Measurements from ENCODE around the gene DCST2.

DCST2 gene

DNA sequence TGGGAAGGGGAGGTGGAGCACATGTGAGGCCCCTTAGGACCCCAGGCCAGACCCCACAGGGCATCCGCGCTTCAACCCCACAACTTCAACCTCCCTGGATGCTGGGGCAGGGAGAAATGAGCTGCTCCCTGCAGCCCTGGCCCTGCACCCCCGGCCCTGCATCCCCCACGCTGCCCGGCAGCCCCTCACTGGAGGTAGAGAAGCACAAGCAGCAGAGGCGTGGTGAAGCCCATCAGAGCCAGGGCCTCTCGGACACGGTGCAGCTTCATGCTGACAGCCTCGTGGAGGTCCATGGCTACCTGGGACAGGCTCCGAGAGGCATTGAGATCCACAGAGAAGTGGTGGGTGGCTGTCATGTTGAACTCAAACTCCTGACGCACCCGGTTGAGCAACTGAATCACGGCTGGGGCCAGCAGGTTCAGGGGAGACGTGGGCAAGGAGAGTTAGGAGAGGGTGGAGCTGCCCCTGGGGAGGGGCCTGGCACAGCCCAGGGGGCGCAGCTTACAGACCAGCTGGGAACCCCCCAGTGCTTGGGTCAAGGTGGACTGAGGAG is 3.3 kb downstream of the DCST2 start:
- DNase-seq (ENCODE audit: low read depth in 2 of 2, low spot score in 1 of 2): no peak

DNA sequence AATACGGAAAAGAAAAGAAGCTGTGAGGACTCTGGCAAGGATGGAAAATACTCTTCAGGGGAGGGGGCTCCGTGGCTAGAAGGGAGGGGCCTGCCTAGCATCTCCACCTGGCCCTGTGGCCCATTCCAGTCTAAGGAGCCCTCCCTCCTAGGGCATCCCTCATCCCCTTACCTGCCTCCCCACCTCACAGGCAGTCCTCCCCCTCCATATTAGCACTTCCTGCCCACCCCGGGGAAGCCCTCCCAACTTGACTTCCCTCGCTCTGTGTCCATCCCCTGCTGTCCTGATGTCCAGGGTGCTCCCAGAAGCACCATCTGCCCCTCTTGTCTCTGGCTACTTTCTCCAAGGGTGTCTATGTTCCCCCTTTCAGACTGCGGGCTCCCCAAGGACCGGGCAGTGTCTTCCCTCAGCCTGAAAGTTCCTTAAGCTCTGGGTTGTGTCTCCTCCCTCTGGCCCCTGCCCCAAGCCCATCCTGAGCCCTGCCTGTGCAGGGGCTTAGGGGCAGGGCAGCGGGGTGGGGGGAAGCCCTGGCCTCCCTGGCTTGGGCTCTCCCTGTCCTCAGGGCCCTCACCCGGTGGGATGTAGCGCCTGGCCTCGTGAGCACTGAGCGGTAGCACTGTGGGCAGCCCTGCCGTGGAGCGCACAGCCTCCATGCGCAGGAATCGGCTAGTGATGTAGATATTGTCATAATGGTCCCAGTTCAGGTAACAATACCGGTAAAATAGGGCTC is 3.9 kb downstream of the DCST2 start:
- no peak for DNase-seq (ENCODE audit: low read depth in 2 of 2, low spot score in 1 of 2)

DNA sequence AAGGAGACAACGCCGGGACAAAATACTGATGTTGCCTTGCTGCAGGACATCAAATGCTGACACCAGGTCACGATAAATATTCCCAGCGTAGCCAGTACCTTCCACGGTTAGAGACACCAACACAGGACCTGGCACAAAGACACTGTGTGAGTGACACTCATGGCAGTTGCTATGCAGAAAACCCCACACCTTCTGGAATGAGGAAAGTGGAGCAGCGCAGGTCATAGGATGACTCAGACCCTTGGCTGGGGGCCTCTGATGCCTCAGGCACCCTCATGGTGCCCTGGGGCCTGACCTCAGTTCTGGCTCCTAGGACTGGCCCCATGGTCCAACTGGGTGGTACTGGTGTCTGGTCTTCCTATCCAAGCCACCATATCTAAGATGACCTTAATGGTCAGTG is 7.0 kb downstream of the DCST2 start:
- DNase-seq (ENCODE audit: low read depth in 2 of 2, low spot score in 1 of 2): no peak

DNA sequence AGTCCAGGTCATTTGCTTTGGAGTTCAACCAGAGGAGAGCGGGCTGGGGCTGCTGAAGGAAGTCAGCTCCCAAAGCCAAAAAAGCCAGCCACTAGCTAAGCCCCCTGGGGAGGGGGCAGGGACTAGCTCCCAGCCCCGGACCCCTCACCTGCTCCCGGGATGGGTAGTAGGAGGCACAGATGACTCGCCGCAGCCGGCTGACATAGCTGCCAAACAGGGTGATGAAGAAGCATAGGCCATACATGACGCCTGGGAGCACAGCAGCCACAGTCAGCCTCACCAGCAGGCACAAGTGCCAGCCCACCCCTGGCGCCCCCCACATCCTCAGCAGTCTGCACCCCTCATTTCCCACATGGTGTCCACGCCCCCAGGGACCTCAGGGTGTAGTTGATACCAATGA is 7.4 kb downstream of the DCST2 start:
- no peak for DNase-seq (ENCODE audit: low read depth in 2 of 2, low spot score in 1 of 2)

DNA sequence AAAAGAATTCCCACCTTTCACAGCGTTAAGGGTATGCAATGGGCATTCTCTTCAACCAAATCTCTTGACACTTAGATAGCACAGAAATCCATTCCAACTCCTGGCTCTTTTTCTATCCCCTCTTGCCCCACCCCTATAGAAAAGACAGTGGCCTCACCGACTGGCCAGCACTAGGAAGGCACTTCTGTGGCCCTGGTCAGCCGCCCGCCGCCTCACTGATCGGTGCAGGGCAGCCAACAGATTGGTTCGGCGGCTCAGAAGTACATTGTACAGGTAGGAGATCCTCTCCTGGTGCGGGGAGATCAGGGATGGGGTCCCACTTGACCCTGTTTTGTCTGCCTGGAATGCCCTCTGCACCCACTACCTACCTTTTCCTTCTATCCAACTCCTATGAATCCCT is 9.3 kb downstream of the DCST2 start:
- no peak for DNase-seq (ENCODE audit: low read depth in 2 of 2, low spot score in 1 of 2)

DNA sequence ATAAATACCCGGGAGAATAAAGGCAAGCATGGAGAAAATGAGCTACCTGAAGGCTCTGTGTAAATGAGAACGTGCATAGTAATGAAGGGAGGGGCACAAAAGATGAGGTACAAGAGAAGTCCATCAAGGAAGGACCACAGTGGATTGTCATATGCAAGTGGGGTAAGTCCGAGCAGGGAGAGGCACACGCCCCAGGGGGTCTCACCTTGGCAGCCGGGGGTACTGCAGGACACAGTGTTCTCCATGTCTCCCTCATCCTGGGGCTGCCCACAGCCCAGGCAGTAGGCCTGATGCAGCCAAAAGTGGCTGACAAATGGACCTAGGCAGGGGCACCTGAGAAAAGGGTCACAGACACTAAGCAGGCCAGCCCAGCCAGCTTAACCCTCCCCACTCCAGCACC is 10.0 kb downstream of the DCST2 start:
- DNase-seq (ENCODE audit: low read depth in 2 of 2, low spot score in 1 of 2): no peak

DNA sequence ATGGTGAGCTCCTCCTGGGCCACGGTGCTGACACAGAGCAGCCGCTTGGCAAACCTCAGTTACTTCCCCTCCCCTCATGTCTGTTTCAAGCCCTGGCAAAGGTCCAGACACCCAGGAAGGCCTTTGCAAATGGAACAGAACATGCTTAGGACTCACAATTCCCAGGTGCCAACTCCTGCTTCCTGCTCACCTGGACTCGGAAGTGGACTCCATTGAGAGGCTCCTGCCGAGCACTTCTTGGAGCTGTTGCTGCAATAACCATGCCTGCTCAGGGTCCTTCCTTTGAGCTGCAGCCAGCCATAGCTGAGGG is 10.7 kb downstream of the DCST2 start:
- DNase-seq (ENCODE audit: low read depth in 2 of 2, low spot score in 1 of 2): no peak

DNA sequence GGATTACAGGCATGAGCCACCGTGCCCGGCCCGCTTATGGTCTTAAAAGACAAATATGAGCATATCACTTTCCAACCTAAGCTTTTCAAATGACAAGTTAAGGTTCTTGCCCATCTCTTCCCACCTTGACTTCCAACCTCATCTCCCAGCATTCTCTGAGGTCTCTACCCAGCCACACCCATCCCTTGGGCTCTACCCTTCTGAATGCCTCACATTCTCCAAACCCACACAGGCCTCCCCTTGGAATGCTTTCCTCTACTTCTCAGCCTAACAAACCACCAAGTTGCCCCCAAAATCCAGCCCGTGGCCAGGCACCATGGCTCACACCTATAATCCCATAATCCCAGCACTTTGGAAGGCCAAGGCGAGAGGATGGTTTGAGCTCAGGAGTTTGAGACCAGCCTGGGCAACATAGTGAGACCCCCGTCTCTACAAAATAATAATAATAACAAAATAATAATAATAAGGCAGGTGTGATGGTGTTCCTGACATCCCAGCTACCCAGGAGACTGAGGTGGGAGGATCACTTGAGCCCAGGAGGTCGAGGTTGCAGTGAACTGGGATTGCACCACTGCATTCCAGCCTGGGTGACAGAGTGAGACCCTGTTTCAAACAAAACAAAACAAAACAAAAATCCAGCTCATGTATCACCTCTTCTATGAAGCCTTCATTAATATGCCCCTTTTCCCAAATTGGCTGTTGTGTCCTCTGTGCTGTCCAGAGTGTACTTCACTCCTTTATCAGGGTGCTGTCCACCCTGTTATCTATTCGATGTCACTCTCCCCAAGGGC is 11.2 kb downstream of the DCST2 start:
- no peak for DNase-seq (ENCODE audit: low read depth in 2 of 2, low spot score in 1 of 2)

DNA sequence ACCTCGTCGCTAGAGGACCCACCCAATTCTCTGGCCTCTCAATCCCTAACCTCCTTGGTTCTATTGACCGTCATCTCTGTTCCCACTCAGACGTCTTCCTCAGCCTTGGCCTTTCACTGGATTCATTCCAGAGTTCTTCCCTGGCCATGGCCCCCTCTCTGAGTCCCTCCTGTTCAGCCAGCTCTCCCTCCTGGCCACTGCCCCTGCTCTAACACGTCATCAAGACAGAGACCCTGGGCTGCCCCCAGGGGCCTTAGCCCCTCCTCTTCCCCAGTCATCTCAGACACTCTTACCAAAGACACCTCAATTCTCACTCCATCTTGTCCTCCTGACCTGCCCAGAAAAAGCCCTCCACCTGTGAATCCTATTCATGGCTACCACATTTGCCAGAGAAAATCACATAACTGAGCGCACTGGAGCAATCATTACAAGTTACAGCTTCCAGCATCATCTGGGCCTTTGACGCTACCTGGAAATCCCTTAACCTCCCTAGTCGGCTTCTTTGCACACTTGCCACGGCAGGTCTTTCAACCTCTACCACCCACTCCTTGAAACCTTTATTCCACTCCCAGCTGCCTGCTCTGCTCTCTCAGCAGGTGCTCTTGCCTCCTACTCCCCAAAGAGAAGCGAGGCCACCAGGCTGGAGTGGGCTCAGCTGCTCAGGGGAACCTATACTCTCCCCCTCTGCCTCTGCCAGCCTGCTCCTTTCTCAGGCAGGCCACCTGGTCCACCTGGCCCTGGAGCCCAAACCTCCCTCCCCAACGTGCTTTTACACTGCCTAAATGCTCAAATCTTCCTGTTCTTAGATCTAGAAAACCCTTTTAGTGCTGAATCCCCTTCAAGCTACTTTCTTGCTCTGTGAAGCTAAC is 14.0 kb downstream of the DCST2 start:
- DNase-seq (ENCODE audit: low read depth in 2 of 2, low spot score in 1 of 2): no peak

DNA sequence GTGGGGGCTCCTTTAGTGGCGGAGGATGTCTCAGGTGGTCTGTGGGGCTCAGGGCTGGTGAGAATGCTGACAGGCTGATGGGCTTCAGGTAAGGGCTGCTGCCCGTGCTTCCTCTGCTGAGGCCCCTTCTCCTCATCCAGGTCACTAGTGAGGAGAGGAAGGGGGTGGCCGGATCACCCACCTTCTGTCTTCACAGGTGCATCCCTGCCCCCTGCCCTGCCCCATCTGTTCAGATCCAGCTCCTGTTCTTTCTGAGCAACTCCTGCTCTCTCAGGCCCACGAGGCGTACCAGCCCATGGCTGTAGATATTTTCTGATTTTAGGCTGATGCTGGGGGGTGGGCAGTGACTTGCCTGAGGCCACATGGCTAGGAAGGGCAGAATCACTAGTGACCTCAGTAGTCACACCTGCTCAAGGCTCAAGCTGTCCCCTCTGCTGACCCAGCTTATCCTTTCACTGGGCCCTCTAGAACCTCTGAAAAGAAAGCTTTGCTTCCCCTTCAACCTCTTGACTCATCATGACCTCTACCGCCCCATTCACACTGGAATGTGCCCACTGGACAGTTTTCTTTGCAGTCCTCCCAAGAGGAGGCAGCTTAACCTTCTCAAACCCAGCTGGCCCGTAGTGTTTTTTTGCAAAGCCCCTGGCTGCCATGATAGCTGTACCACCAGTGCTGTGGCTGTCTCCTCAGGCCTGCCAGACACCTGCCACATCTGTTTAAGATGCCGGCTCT is 14.8 kb downstream of the DCST2 start:
- DNase-seq (ENCODE audit: low read depth in 2 of 2, low spot score in 1 of 2): no peak

DNA sequence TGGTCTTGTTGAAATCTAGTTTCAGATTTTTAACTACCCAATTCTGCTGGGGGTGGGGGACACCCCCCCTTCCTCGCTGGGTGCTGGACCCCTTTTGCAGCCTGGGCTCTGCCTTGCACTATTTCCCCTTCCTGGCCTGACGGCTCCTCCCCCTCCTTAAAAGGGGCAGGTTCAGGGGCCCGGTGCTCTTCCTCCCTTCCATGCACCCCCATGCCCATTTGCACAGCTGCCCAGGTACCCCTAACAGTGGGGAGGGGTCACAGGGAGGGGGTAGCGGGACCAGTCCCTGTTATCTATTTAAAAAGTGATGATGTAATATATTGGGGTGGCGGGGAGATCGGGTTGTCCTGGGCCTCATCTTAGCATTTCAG is 15.7 kb downstream of the DCST2 start:
- DNase-seq (ENCODE audit: low read depth in 2 of 2, low spot score in 1 of 2): no peak

DNA sequence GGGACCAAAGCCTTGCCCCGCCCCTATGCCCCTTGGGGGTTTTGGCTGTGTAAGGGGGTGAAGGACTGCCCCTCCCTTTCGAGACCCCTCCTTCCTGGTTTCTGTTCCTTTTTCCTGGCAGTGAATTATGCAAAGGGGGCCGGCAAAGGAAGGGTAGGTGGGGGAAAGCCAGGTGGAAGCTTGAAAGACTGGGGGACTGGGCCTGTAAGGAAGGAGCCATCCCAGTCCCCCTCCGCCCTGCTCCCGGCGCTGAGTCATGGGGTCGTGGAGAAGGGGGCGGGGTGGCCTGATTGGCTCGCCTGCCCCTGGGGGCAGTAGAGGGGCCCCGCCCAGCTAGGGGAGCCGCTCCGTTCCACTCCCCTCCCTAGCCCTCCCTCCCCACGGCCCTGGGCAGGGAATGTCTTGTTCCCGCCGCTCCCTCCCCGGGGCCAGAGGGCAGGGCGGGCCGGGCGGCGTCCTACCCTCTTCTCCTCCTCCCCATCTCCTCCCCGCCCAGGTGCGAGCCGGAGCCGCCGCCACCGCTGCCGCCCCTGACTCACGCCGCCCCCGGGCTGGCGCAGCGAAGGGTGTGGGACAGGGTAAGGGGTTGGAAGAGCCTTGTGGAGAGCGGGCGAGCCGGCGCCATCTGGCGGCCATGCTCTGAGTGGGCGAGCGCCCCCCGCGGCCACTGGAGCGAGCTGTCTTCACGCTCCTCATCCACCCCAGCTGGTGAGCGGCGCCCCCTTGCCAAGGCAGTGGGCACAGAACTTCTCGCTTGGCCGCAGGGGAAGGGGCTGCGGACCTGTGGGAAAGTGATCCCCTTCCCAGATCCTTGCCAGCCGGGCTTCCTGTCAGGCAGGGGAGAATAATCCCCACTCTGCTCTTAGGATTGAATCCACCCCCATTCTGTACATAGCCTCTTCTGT is 16.3 kb downstream of the DCST2 start:
- DNase-seq (ENCODE audit: low read depth in 2 of 2, low spot score in 1 of 2): peak; percentile 74 to 84

DNA sequence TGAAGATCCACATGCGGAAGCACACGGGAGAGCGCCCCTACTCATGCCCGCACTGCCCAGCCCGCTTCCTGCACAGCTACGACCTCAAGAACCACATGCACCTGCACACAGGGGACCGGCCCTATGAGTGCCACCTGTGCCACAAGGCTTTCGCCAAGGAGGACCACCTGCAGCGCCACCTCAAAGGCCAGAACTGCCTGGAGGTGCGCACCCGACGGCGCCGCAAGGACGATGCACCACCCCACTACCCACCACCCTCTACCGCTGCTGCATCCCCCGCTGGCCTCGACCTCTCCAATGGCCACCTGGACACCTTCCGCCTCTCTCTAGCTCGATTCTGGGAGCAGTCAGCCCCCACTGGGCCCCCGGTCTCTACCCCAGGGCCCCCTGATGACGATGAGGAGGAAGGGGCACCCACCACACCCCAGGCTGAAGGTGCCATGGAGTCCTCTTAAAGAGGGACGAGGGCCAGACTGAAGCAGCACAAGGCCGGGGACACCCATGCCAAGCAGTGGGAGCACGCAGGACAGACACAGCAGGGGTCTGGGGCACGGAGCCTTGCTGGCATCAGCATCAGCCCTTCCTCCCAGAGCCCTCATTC is 17.2 kb downstream of the DCST2 start:
- no peak for DNase-seq (ENCODE audit: low read depth in 2 of 2, low spot score in 1 of 2)

DNA sequence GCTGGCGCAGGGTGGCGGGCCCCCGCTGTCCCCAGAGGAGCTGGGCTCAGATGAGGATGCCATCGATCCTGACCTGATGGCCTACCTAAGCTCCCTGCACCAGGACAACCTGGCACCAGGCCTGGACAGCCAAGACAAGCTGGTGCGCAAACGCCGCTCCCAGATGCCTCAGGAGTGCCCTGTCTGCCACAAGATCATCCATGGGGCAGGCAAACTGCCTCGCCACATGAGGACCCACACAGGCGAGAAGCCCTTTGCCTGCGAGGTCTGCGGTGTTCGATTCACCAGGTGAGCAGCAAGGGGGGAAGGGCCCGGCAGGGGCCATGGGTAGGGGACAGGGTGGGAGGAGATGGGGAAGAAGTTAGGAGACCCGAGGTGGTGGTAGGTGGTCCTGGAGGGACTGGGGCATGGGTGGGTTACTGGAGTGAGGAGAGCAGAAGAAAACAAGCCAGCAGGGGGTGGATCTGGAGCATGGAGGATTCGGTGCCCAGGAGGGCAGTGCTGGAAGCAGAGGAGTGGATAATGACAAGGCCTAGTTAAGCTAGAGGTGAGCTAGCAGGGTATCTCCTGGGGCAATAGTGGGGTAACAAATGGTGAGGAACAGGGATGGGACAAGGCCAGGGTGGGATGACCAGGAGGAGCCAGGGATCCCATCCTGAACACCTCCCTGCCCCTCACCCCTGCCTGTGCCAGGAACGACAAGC is 17.9 kb downstream of the DCST2 start:
- DNase-seq (ENCODE audit: low read depth in 2 of 2, low spot score in 1 of 2): no peak

DNA sequence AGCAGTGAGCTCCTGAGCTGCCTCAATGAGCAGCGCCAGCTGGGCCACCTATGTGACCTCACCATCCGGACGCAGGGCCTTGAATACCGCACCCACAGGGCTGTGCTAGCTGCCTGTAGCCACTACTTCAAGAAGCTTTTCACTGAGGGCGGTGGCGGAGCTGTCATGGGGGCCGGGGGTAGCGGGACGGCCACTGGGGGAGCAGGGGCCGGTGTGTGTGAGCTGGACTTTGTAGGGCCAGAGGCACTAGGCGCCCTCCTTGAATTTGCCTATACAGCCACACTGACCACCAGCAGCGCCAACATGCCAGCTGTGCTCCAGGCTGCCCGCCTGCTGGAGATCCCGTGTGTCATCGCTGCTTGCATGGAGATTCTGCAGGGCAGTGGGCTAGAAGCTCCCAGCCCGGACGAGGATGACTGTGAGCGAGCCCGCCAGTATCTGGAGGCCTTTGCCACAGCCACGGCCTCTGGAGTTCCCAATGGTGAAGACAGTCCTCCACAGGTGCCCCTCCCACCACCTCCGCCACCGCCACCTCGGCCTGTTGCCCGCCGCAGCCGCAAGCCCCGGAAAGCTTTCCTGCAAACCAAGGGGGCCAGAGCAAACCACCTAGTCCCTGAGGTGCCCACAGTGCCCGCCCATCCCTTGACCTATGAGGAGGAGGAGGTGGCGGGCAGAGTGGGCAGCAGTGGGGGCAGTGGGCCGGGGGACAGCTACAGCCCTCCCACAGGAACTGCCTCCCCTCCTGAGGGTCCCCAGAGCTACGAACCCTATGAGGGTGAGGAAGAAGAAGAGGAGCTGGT is 18.7 kb downstream of the DCST2 start:
- no peak for DNase-seq (ENCODE audit: low read depth in 2 of 2, low spot score in 1 of 2)

DNA sequence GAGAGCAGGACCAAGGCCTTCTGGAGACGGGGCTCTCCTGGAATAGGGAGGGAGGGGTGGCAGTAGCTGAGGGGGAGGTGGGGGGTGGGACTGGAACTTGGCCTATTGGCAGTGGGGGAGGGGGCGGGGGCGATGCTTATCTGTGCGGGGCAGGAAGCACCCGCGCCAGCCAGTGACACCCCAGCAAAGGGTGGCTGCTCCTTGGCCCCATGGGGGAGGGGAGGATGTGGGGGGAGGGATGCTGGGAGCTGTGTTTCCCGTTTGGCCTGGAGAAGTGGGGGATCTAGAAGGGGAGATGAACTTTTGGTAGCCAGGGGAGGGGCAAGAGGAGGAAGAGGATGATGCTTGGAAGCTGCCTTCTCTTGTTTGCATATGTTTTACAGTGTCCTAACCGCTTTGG is 19.9 kb downstream of the DCST2 start:
- no peak for DNase-seq (ENCODE audit: low read depth in 2 of 2, low spot score in 1 of 2)

DNA sequence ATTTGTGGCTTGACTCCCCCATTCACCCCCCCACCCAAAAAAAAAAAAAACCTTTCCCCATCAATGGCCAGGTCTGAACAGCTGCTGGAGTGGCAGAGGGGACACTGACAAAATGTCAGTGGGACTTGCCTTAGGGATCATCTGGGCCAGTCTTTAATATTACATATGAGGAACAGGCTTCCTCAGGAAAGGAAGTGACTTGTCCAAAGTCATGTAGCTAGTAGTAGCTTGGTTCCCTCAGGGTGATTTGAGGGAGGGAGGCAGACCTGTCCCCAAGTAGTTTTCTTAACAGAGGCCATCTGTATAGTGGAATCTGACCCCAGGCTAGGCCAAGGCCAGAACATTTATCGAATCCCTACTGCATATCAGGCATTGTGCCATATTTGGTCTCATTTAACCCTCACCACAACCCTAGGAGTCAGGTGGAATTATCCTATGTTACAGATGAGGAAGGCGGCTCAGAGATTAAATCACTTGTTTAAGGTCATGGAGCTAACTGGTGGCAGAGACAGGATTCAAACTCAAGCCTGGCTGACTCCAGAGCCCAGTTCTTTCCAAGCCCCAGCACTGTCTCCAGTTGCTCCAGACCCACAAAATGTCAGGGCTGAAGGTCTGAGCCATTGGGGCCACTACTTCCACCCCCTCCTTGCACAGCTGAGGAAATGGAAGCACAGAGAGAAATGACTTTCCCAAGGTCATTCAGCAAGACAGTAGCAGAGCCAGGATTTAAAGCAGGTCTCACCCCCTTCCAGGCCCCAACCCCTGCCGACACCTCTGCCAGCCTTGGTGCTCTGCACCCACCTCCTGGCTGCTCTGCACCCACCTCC is 20.6 kb downstream of the DCST2 start:
- no peak for DNase-seq (ENCODE audit: low read depth in 2 of 2, low spot score in 1 of 2)

Measured in stimulated activated CD8-positive, alpha-beta memory T cell treated with anti-CD3 and anti-CD28 coated beads, Interleukin-4, amount 100 ng/mL, for 1 hour (primary cell).